ENCODE data around the gene MYO3B.

Gene MYO3B

GRCh38 chr2:170191166-170191866 lies 13.4 kb downstream of the MYO3B start:
- no peak for DNase-seq (ENCODE audit: low spot score)
- in situ Hi-C loops (cut with MboI; ENCODE audit: low pct_unique_long_range_greater_than_20kb, low sequenced_read_pairs, unreplicated experiment) = no loop called here

GRCh38 chr2:170196963-170197362 lies 19.0 kb downstream of the MYO3B start:
- TF ChIP-seq, protein P1, sequence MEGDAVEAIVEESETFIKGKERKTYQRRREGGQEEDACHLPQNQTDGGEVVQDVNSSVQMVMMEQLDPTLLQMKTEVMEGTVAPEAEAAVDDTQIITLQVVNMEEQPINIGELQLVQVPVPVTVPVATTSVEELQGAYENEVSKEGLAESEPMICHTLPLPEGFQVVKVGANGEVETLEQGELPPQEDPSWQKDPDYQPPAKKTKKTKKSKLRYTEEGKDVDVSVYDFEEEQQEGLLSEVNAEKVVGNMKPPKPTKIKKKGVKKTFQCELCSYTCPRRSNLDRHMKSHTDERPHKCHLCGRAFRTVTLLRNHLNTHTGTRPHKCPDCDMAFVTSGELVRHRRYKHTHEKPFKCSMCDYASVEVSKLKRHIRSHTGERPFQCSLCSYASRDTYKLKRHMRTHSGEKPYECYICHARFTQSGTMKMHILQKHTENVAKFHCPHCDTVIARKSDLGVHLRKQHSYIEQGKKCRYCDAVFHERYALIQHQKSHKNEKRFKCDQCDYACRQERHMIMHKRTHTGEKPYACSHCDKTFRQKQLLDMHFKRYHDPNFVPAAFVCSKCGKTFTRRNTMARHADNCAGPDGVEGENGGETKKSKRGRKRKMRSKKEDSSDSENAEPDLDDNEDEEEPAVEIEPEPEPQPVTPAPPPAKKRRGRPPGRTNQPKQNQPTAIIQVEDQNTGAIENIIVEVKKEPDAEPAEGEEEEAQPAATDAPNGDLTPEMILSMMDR (IDR thresholded peaks at IDR 0.05; ENCODE audit: extremely low read depth, insufficient read depth, missing control alignments) = no peak
- no peak for DNase-seq (ENCODE audit: low spot score)
- in situ Hi-C loops (cut with MboI; ENCODE audit: low pct_unique_long_range_greater_than_20kb, low sequenced_read_pairs, unreplicated experiment) = no loop called here

More at GRCh38 chr2:170191166-170191866, 13.4 kb downstream of the MYO3B start:
- TF ChIP-seq, protein P1 (IDR thresholded peaks at IDR 0.05; ENCODE audit: extremely low read depth, insufficient read depth, missing control alignments) = no peak

DNA sequence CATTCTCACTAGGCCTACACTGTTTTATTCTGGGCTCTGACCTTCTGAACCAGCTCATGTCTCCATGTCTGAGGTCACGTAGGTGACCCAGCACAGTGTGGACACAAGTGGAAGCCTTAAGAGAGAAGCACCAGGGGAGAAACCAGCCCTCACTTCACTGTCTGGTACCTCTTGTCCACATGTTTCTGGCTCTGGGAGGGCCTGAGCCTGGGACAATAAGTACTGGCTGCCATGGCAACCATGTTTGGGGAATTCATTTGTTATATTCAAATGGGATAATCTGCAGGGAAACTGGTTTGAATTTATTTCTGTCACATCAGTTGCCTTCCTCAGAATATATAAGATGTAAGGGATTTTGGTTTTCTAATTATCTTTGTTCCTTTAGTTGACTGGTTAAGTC lies 23.3 kb downstream of the MYO3B start:
- no peak for DNase-seq (ENCODE audit: low spot score)
- in situ Hi-C loops (cut with MboI; ENCODE audit: low pct_unique_long_range_greater_than_20kb, low sequenced_read_pairs, unreplicated experiment) = no loop called here
- TF ChIP-seq, protein P1 (IDR thresholded peaks at IDR 0.05; ENCODE audit: extremely low read depth, insufficient read depth, missing control alignments) = no peak

DNA sequence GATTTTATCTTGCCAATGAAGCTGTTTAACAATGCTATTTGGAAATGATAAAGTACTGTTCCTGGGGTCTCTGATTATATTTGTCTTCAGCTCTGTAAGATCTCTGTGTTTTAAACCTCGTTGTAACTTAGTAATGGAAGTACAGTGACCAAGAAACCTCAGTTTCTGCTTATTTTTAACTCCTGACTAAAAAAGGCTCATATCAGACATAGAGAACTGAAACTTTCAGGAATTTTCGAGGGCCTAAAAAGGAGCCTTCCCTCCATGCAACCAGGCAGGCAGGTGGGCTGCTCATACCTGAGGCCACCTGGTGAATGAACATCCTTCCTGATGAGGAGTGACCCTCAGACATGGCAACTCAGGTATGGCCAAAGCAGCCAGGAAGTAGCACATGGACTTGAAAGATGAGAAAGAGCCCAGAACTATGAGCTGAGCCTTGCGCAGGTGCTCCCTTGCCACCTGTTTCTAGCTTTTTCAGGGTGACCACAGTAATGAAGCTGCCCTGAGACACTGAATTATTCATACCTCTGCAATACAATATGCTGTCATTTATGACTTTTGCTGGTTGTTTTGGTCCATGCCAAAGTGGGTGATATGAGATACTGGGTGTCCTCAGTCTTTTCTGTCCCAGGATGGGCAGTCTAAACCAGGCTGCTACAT lies 23.9 kb downstream of the MYO3B start:
- in situ Hi-C loops (cut with MboI; ENCODE audit: low pct_unique_long_range_greater_than_20kb, low sequenced_read_pairs, unreplicated experiment) = no loop called here
- TF ChIP-seq, protein P1 (IDR thresholded peaks at IDR 0.05; ENCODE audit: extremely low read depth, insufficient read depth, missing control alignments) = no peak
- no peak for DNase-seq (ENCODE audit: low spot score)

- TF ChIP-seq, protein P1 (IDR thresholded peaks at IDR 0.05; ENCODE audit: extremely low read depth, insufficient read depth, missing control alignments) = no peak
- in situ Hi-C loops (cut with MboI; ENCODE audit: low pct_unique_long_range_greater_than_20kb, low sequenced_read_pairs, unreplicated experiment) = no loop called here
- DNase-seq (ENCODE audit: low spot score) = no peak
Measured at GRCh38 chr2:170202437-170202836, 24.5 kb downstream of the MYO3B start.

DNA sequence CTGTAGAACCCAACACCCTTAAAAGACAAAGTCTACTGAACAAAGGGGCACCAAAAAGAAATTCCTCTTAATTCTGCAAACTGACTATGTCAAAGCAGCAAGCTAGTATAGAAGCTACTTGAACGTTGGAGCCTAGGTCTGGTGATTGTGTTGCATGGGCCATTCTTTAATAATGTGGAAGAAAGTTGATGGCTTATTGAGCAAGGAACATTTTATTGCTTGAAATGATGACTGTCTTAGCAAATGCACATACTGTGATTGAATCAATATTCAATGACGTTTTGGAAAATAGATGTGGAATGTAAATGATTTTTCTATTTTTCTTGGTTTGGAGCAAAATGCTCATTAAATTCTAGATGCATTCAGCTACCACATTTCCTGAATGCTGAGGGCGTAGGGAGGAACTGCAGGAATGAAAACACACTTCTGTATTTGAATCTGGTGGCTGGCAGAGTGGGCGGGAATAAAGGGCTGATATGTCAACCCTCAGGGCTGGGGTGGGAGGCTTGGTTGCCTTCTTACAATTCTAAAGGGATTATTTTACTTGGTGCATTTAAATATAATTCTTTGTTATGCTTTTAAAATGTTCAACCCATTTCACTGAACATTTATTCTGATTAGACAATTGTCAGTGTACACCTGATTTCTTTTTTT lies 26.5 kb downstream of the MYO3B start:
- TF ChIP-seq, protein P1 (IDR thresholded peaks at IDR 0.05; ENCODE audit: extremely low read depth, insufficient read depth, missing control alignments) = no peak
- in situ Hi-C loops (cut with MboI; ENCODE audit: low pct_unique_long_range_greater_than_20kb, low sequenced_read_pairs, unreplicated experiment) = no loop called here
- no peak for DNase-seq (ENCODE audit: low spot score)
